Stimulated activated CD8-positive, alpha-beta memory T cell treated with anti-CD3 and anti-CD28 coated beads, Interleukin-7, amount 100 ng/mL, for 48 hours (primary cell): ENCODE results near the gene TAS1R1.

Experiments
- DNase-seq, 2 donors: peaks; one replicate each; pipeline ENCODE4 v3.0.0-alpha.2; 2020; ENCODE audit warnings: low read depth in 1 of 2; ENCODE audit errors: extremely low read depth in 1 of 2

TAS1R1 gene

GRCh38 chr1:6602669-6603237 is 47.6 kb downstream of the TAS1R1 start, which contains the start of gene KLHL21:
KLHL21 (minus strand) TSS chr1:6602869; CDS start chr1:6602817, 52 bp downstream.
- DNase-seq = peak; percentile 80 to 87

- peak in 1 of 2 donors; percentile 57 for DNase-seq
These were observed 48.3 kb downstream of the TAS1R1 start for GRCh38 chr1:6603238-6603914.

- DNase-seq = no peak
These were observed 48.9 kb downstream of the TAS1R1 start for GRCh38 chr1:6603915-6604558.

GRCh38 chr1:6612641-6613360 is 57.7 kb downstream of the TAS1R1 start:
- DNase-seq = no peak

- peak; percentile 99 to 100 for DNase-seq
These were observed 58.4 kb downstream of the TAS1R1 start, which contains the start of gene PHF13 for GRCh38 chr1:6613361-6614018. PHF13 (plus strand) TSS chr1:6613731; CDS start chr1:6614067, 336 bp downstream.

GRCh38 chr1:6614019-6614928 is 59.2 kb downstream of the TAS1R1 start:
- no peak for DNase-seq

GRCh38 chr1:6614929-6615785 is 60.0 kb downstream of the TAS1R1 start:
- DNase-seq = no peak

- DNase-seq = no peak
These were observed 63.9 kb downstream of the TAS1R1 start for GRCh38 chr1:6619045-6619444.

- no peak for DNase-seq
These were observed 66.6 kb downstream of the TAS1R1 start for GRCh38 chr1:6621429-6622391.

- DNase-seq = no peak
These were observed 67.5 kb downstream of the TAS1R1 start for GRCh38 chr1:6622396-6623152.

GRCh38 chr1:6623269-6623965 is 68.3 kb downstream of the TAS1R1 start:
- no peak for DNase-seq

GRCh38 chr1:6624710-6625583 is 69.8 kb downstream of the TAS1R1 start, which contains the start of gene THAP3:
THAP3 (plus strand) TSS chr1:6624868; CDS start chr1:6625219, 351 bp downstream.
- peak; percentile 75 to 76 for DNase-seq

- no peak for DNase-seq
These were observed 70.6 kb downstream of the TAS1R1 start for GRCh38 chr1:6625584-6626149.

GRCh38 chr1:6627031-6627430 is 71.9 kb downstream of the TAS1R1 start:
- no peak for DNase-seq
